Measurements from ENCODE around the gene LMAN2L.

Gene LMAN2L

GRCh38 chr2:96739633-96740428, at the start of gene LMAN2L:
Gene LMAN2L (minus strand): TSS chr2:96740064. CDS start chr2:96740040, 24 bp downstream.
- peak; percentile 90 to 91 for DNase-seq (ENCODE audit: low read depth in 2 of 2)

- no peak for DNase-seq (ENCODE audit: low read depth in 2 of 2)
Measured at GRCh38 chr2:96789245-96789617, 49.4 kb upstream of the LMAN2L start.

- DNase-seq (ENCODE audit: low read depth in 2 of 2), result no peak
Measured at GRCh38 chr2:96788442-96789244, 48.8 kb upstream of the LMAN2L start.

- no peak for DNase-seq (ENCODE audit: low read depth in 2 of 2)
Measured at GRCh38 chr2:96787411-96787810, 47.5 kb upstream of the LMAN2L start.

- DNase-seq (ENCODE audit: low read depth in 2 of 2), result no peak
Measured at GRCh38 chr2:96783388-96783787, 43.5 kb upstream of the LMAN2L start.

GRCh38 chr2:96775160-96775559, 35.3 kb upstream of the LMAN2L start:
- no peak for DNase-seq (ENCODE audit: low read depth in 2 of 2)

- no peak for DNase-seq (ENCODE audit: low read depth in 2 of 2)
Measured at GRCh38 chr2:96773922-96774321, 34.1 kb upstream of the LMAN2L start.

GRCh38 chr2:96772903-96773671, 33.2 kb upstream of the LMAN2L start:
- no peak for DNase-seq (ENCODE audit: low read depth in 2 of 2)

GRCh38 chr2:96771796-96772618, 32.1 kb upstream of the LMAN2L start:
- DNase-seq (ENCODE audit: low read depth in 2 of 2), result no peak

GRCh38 chr2:96770442-96771202, 30.8 kb upstream of the LMAN2L start:
- DNase-seq (ENCODE audit: low read depth in 2 of 2), result no peak

- DNase-seq (ENCODE audit: low read depth in 2 of 2), result no peak
Measured at GRCh38 chr2:96769814-96770213, 29.9 kb upstream of the LMAN2L start.

- DNase-seq (ENCODE audit: low read depth in 2 of 2), result no peak
Measured at GRCh38 chr2:96768083-96768561, 28.3 kb upstream of the LMAN2L start.

GRCh38 chr2:96767135-96767871, 27.4 kb upstream of the LMAN2L start:
- no peak for DNase-seq (ENCODE audit: low read depth in 2 of 2)

- DNase-seq (ENCODE audit: low read depth in 2 of 2), result no peak
Measured at GRCh38 chr2:96764253-96764637, 24.4 kb upstream of the LMAN2L start.

GRCh38 chr2:96763511-96764252, 23.8 kb upstream of the LMAN2L start:
- DNase-seq (ENCODE audit: low read depth in 2 of 2), result no peak

GRCh38 chr2:96762529-96763311, 22.9 kb upstream of the LMAN2L start:
- DNase-seq (ENCODE audit: low read depth in 2 of 2), result no peak

GRCh38 chr2:96760986-96761832, 21.3 kb upstream of the LMAN2L start:
- DNase-seq (ENCODE audit: low read depth in 2 of 2), result no peak
